HG03575 (cell line): Measurements from ENCODE around the gene CTNNA3.

Source experiments
- ATAC-seq: cut with Tn5 transposase; IDR thresholded peaks from one replicate; pipeline ENCODE4 v1.9.1; 2021; ENCODE audit not compliant: unreplicated experiment, insufficient number of reproducible peaks, low FRiP score; ENCODE audit errors: extremely low read depth

CTNNA3 gene

GRCh38 chr10:66291133-66291532 is 1404.9 kb downstream of the CTNNA3 start:
- no peak for ATAC-seq

GRCh38 chr10:66284621-66285020 is 1411.4 kb downstream of the CTNNA3 start:
- ATAC-seq, result no peak

- no peak for ATAC-seq
Measured at GRCh38 chr10:66283874-66284464, 1412.0 kb downstream of the CTNNA3 start.

GRCh38 chr10:66283064-66283463 is 1412.9 kb downstream of the CTNNA3 start:
- ATAC-seq, result no peak

GRCh38 chr10:66281327-66281726 is 1414.7 kb downstream of the CTNNA3 start:
- no peak for ATAC-seq

GRCh38 chr10:66277481-66277880 is 1418.5 kb downstream of the CTNNA3 start:
- no peak for ATAC-seq

- ATAC-seq, result no peak
Measured at GRCh38 chr10:66273966-66274519, 1422.0 kb downstream of the CTNNA3 start.

- ATAC-seq, result no peak
Measured at GRCh38 chr10:66265398-66265797, 1430.6 kb downstream of the CTNNA3 start.

GRCh38 chr10:66259836-66260235 is 1436.2 kb downstream of the CTNNA3 start:
- ATAC-seq, result no peak

GRCh38 chr10:66258693-66259092 is 1437.3 kb downstream of the CTNNA3 start:
- no peak for ATAC-seq

- no peak for ATAC-seq
Measured at GRCh38 chr10:66257801-66258200, 1438.2 kb downstream of the CTNNA3 start.

GRCh38 chr10:66252986-66253385 is 1443.0 kb downstream of the CTNNA3 start:
- no peak for ATAC-seq

- ATAC-seq, result no peak
Measured at GRCh38 chr10:66246177-66246576, 1449.8 kb downstream of the CTNNA3 start.

GRCh38 chr10:66244953-66245352 is 1451.0 kb downstream of the CTNNA3 start:
- no peak for ATAC-seq

- ATAC-seq, result no peak
Measured at GRCh38 chr10:66242885-66243284, 1453.1 kb downstream of the CTNNA3 start.

- ATAC-seq, result no peak
Measured at GRCh38 chr10:66239062-66239461, 1456.9 kb downstream of the CTNNA3 start.

GRCh38 chr10:66238343-66238742 is 1457.7 kb downstream of the CTNNA3 start:
- no peak for ATAC-seq

GRCh38 chr10:66234872-66235271 is 1461.1 kb downstream of the CTNNA3 start:
- ATAC-seq, result no peak

- ATAC-seq, result no peak
Measured at GRCh38 chr10:66228887-66229286, 1467.1 kb downstream of the CTNNA3 start.

GRCh38 chr10:66223656-66224055 is 1472.3 kb downstream of the CTNNA3 start:
- ATAC-seq, result no peak

- ATAC-seq, result no peak
Measured at GRCh38 chr10:66222462-66223046, 1473.4 kb downstream of the CTNNA3 start.
